Bronchus fibroblast of lung (primary cell): ENCODE measurements around the gene TEKT1. TPM values are rescaled to one million over a fixed set of nuclear protein-coding genes. Genes with fewer than 3 reads are reported as not detected.

ENCODE experiments used
- total RNA-seq: library from RNA; depleted of rRNA; stranded (reverse); fragments of >200 nt; gene quantifications from 2 replicates; pipeline ENCODE4 v1.2.3, GENCODE V29; 2015

TEKT1 gene
- total RNA-seq: not detected in 2 replicates

DNA sequence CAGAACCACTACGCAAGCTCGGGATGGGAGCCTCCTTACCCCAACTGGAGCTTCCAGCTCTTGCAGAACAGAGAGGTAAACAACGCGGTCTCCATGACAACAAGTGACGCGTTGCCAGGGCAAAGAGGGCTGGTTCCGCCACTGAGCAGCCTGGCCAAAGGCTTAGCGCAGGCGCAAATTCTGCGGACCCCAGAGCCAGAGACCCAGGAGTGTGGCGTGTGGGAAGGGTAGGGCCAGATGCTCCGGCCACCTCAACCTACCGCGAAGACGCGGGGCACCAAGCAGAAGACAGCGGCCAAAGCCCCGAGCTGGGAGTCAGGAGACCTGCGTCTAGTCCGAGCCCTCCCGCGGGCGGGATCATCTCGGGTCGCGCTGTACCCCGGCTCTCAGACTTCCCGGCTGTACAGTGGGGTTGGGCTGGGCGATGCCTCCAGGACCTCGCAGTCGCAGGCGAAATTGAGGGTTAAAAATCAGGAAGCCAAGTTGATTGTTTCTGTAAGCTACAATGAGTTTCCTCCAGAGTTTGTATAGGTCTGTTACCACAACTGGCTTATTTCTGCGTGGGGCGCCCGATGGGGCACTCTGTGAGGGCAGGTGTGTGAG is at the start of gene TEKT1:
Gene TEKT1 (minus strand): TSS at position 69 of the 603 bp plus-strand sequence. CDS start 1,353 bp downstream, outside the sequence.

DNA sequence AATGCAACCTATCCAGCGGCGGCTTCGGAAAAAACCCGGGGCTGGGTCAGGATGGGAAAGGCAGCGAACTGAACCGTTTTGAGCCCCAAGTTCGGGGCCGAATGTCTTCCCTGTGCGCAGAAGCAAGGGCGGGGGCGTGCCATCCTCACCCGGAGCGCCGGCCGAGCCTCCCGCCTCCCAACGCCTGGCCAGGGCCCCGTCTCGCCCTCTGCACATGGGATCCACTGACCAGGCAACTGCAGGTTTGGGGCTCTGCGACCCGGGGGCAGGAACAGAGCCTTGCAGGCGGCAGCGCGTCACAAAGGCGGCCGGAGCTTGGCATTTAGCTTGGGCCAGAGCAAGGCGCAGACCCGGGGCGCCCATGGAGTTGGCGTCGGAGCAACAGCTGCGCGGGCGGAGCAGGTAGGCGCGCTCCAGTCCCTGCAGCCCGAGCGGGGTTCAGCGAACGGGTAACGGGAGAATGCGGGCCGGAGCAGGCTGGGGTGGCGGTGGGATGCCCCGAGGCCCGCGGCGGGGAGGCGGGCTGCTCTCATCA is 55.6 kb downstream of the TEKT1 start, which contains the start of gene FBXO39:
Gene FBXO39 (plus strand): TSS at position 345 of the 535 bp plus-strand sequence. CDS start 3,654 bp downstream, outside the sequence.

DNA sequence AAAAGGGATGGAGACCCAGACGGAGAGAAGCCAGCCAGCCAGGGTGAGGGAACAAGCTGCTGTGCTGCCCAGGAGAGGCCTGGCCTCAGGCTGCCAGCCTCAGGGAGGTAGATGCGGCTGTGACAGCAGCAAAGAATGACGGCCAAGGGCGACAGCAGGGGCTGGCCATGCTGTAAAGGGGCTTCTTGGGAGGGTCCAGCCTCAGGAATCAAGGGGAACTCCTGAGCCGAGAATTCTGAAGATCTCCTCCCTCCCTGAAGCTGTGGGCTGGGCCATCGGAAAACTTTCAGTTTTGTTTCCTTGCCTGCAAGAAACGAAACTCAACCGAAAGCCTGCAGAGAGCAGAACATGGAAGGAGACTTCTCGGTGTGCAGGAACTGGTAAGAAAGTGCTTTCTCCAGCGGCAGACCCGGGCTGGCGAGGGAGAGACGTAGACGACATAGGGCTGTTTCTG is 75.8 kb downstream of the TEKT1 start, which contains the start of gene XAF1:
Gene XAF1 (plus strand): TSS at position 316 of the 454 bp plus-strand sequence. CDS start 33 bp downstream, at position 349.

Other genes starting within 250 kb of the TEKT1 start
- 8.4 and 8.8 TPM in 2 replicates for gene KIAA0753, start 191.0 kb downstream of the TEKT1 start, total RNA-seq
- gene TXNDC17, start 190.7 kb downstream of the TEKT1 start, total RNA-seq: 204 and 314 TPM in 2 replicates
- gene MED31, start 180.1 kb downstream of the TEKT1 start, total RNA-seq: 8.6 and 14.1 TPM in 2 replicates
- gene C17orf100, start 180.0 kb downstream of the TEKT1 start, total RNA-seq: 1.2 and 1.3 TPM in 2 replicates
- gene SLC13A5, start 118.4 kb downstream of the TEKT1 start, total RNA-seq: not detected in 2 replicates
- 0.59 and 1.5 TPM in 2 replicates for gene XAF1, start 75.7 kb downstream of the TEKT1 start, total RNA-seq
- under 0.01 and 0.34 TPM in 2 replicates for gene FBXO39, start 55.5 kb downstream of the TEKT1 start, total RNA-seq
- under 0.01 and 0.50 TPM in 2 replicates for gene ALOX12, start 164.3 kb upstream of the TEKT1 start, total RNA-seq
- gene RNASEK, start 180.9 kb upstream of the TEKT1 start, total RNA-seq: 281 and 307 TPM in 2 replicates
- gene BCL6B, start 191.3 kb upstream of the TEKT1 start, total RNA-seq: under 0.01 and 1.0 TPM in 2 replicates
- 1.2 and 2.1 TPM in 2 replicates for gene SLC16A13, start 204.3 kb upstream of the TEKT1 start, total RNA-seq
- 0.15 TPM in 1 of 2 replicates, not detected in the other for gene SLC16A11, start 212.4 kb upstream of the TEKT1 start, total RNA-seq
- not detected in 2 replicates for gene CLEC10A, start 248.5 kb upstream of the TEKT1 start, total RNA-seq